Right ventricle myocardium inferior (tissue), 1 donor: ENCODE data around the gene LRIG2. TPM values are rescaled to one million over a fixed set of nuclear protein-coding genes. Genes with fewer than 3 reads are reported as not detected.
A peak's percentile ranks its signal among the peaks of the same experiment; 100 is the strongest.

Experiments used
- ATAC-seq: fragments of 200-7000 bp; cut with Tn5 transposase; one replicate; pipeline ENCODE4 v1.9.1; 2020; ENCODE audit warnings: mild to moderate bottlenecking, moderate library complexity
- DNase-seq: peaks from one replicate; pipeline ENCODE4 v3.0.0; 2021; ENCODE audit errors: missing footprints
- intact Hi-C: fragments of 100-400 bp; cut with DNase I; formaldehyde crosslinking; loops from one replicate; pipeline ENCODE4 v1.11.0; 2022
- total RNA-seq: library from RNA; stranded (reverse); fragmentation: NEBNext Ultra II Directional; extraction: Animal tissue kit (Norgen Biotek cat#: 25700); gene quantifications from one replicate; pipeline ENCODE4 v1.2.1, GENCODE V29; 2021
- donor health status: DM: no; HTN: yes; CAD: no; lungs with severe emphysema.

The LRIG2 gene
- total RNA-seq, 1 donor from 2014 or later = 7.8 TPM

- peak; percentile 68 for ATAC-seq
- intact Hi-C loops = no loop called here
- DNase-seq = no peak
Observed at GRCh38 chr1:113109908-113110554, 37.0 kb downstream of the LRIG2 start.

- no peak for ATAC-seq
- intact Hi-C loops = no loop called here
Observed at GRCh38 chr1:113118266-113118665, 45.3 kb downstream of the LRIG2 start.

DNA sequence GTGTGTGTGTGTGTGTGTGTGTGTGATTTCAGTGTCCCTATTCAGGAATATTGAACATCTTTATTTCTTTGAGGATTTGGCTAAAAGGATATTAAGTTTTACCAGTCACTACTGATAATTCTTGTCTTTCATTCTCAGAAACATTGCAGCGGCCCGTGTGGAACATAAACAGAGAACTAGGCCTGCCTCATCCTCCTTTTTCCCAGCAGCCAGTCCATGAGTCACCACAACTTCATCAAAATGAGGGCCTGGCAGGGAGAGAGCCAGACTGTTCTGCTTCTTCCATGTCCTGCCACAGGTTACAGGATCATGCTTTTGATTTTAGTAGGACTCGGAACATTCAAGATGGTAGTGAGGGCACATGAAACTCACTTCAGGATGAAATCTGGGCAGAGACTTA is 50.7 kb downstream of the LRIG2 start:
- DNase-seq (no peak), ATAC-seq (no peak)
- intact Hi-C loops = no loop called here

More at GRCh38 chr1:113118266-113118665, 45.3 kb downstream of the LRIG2 start:
- no peak for DNase-seq

DNA sequence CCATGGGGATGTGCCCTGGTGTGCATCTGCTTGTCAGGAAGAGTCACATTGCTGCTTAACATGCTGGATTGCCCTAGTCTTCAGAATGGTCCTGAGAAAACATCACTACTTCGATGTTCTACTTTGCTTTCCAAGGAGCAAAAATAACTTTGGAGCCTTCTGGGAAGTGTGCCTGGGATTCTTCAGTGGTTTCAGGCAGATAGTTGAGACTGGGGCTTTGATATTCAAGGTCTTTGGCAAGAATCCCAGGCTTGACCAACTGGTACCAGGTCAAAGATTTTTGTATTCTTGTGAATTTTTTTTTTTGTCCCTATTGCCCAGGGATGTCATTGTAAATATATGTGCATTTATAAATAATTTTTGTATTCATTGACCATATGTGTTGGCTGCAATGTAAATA is 51.4 kb downstream of the LRIG2 start:
- intact Hi-C loops = no loop called here
- ATAC-seq = no peak
- no peak for DNase-seq

DNA sequence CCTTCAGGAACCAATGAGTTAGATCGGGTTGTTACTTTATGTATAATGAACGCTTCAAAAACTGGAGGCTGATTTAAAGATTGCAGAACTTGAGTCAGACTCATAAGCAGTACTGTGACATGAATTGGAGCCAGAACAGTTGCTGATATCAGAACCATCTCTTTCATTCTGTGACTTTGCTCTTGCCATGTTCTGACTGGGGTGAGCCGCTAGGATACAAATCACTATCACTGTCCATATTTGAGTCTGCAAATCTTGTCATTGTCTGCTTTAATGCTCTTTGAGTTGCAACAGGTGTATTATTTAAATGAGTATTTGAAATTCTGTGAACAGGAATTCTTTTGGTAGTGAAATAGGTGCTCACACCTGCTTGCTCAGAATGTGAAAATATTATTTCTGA is 52.5 kb downstream of the LRIG2 start:
- ATAC-seq = no peak
- no peak for DNase-seq
- intact Hi-C loops = no loop called here

DNA sequence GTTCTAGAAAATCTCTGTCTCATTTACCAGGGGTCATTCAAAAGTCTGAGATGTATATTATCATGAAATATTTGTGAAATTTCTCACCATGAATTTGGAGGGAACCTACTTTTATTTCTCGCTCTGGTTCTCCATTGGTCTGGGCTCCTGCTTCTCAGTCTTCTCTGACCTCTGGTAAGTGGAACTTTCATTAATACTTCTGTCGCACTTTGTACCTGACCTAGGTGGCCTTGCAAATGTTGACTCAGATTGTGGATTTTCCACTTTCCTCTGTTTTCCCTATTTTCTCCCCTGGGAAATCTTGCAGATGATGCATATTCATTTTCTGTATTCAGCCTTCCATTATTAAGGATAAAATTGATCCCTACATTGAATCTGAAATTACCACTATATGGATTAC is 53.2 kb downstream of the LRIG2 start:
- DNase-seq = no peak
- ATAC-seq = no peak
- intact Hi-C loops = no loop called here

DNA sequence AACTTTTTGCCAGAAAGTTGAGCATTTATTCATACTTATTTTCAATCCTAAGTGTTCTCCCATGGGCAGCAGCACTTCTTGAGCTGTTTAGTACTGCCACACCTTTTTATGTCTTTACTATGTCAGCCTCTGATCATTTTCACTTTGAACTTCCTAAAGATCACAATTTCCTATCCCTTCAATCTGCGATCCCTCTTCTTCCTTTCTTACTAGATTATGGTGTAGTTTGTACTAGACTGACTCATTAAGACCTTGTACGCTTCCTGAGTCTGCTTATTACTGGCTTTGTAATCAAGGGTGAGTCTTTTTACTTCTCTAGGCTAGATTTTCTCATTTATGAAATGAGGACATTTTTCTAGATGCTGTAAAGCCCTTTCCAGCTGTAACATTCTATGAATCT is 55.1 kb downstream of the LRIG2 start:
- DNase-seq = no peak
- intact Hi-C loops = no loop called here
- no peak for ATAC-seq

- no peak for DNase-seq
- intact Hi-C loops = no loop called here
- ATAC-seq = no peak
Observed at GRCh38 chr1:113129529-113130185, 56.7 kb downstream of the LRIG2 start.

DNA sequence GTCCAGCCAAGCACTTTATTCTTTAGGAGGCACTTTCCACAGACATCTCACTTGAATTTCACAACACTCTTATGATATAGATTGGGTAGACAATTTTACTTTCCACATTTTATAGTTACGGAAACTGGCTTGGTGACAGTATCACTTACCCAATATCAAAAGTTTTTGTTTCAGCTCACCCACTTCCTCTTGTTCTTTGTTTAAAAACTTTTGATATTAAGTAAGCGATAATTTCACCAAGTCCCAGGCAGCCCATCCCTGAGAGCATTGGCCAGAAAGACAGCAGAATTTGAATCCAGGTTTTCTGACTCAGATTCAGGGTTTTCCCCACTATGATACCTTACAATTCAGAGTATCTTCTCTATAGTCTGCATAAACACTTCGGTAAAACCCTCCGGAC is 60.0 kb downstream of the LRIG2 start:
- DNase-seq = no peak
- intact Hi-C loops = no loop called here
- ATAC-seq = no peak

- intact Hi-C loops = no loop called here
- DNase-seq (no peak), ATAC-seq (no peak)
Observed at GRCh38 chr1:113133759-113134158, 60.8 kb downstream of the LRIG2 start.

- DNase-seq (no peak), ATAC-seq (no peak)
- intact Hi-C loops = no loop called here
Observed at GRCh38 chr1:113135460-113135859, 62.5 kb downstream of the LRIG2 start.

DNA sequence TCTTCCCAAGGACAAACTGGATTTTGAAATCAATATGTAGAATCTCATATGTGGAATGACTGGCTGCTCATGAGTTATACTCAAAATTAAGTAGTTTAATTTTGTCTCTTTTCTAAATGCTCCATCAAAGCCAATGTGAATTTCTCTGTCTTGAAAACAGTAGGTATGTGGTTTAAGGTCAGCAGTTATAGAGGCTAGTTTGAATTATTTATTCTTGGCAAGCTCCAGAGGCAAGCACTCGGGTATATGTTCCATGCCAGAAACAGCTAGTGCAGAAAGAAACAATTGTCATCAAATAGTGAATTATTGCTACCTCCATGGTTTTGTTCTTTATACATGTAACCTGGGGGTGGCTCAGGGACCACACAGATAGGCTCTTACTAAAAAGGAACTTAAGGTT is 63.5 kb downstream of the LRIG2 start:
- intact Hi-C loops = no loop called here
- no peak for ATAC-seq
- DNase-seq = no peak

GRCh38 chr1:113137563-113137962 is 64.6 kb downstream of the LRIG2 start:
- DNase-seq (no peak), ATAC-seq (no peak)
- intact Hi-C loops = no loop called here

DNA sequence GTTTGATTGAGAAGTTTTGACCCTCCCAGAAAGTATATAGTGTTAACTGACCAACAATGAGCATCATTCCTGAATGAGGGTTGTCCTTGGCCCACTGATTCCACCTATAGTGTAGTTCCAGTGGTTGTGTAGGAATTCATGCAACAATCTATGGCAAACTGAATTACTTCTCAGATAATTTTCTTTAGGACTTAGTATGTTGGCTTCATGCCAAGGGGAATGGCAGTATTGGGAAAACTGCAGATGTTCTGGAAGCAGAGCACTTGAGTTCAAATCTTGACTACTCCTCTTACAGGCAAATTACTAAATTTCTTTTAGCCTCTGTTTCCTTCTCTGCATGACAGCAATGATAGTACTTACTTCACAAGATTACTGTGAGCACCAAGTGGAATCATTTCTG is 65.8 kb downstream of the LRIG2 start:
- ATAC-seq = no peak
- no peak for DNase-seq
- intact Hi-C loops = loop anchor here (2.0 kb wide), 1 partner anchor 314 kb away; no protein-coding TSS in a partner anchor

GRCh38 chr1:113140176-113140575 is 67.2 kb downstream of the LRIG2 start:
- no peak for ATAC-seq
- intact Hi-C loops = loop anchor here (2.0 kb wide), 2 partner anchors 251 to 537 kb away; partner anchors contain the start of gene MAGI3
- no peak for DNase-seq

DNA sequence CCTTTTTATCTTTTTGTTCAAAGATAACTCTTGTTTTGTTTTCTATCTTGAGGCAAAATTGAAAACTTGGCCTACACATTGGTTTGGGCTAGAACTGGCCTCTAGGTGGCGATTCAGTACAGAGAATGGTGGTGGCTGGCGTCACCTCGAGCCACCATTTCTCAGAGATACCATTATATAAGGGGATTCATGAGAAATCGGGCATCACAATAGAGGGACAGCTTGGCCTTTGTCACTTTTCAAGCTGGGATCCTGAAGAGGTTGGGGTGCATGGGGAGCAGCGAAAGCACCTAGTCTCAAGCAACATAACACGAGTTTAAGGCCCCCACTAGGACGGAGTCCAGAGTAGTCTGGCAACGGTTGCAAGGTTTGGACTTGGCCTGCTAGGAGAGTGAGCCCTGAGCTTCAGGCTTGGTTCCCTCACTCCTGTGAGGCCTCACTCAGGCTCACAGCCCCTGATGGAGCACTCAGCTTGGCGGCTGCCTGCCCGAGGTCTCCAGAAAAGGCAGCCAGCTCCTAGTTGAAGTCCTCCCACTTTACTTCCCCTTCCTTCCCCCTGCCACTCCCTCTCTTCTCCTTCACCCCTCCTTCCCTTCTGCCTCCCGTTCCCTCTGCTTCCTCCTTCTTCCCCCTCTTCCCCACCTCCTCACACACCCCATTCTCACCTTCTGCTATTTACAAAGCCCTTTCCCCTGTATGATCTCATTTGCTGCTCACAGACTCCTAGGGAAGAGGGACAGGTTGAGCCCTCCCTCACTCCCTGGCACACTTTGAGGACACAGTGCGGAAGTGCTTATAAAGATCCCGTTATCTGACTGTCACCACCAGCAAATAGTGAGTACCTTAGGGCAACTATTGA is 67.8 kb downstream of the LRIG2 start:
- DNase-seq = no peak

GRCh38 chr1:113141650-113142473 is 68.9 kb downstream of the LRIG2 start:
- DNase-seq (no peak), ATAC-seq (no peak)
- intact Hi-C loops = loop anchor here (2.0 kb wide), 2 partner anchors 249 to 535 kb away; partner anchors contain the start of gene MAGI3

More for the DNA sequence above, 67.8 kb downstream of the LRIG2 start:
- intact Hi-C loops = loop anchor here (2.0 kb wide), 2 partner anchors 250 to 536 kb away; partner anchors contain the start of gene MAGI3
- ATAC-seq = peak; percentile 90

- ATAC-seq (no peak), DNase-seq (no peak)
- intact Hi-C loops = no loop called here
Observed at GRCh38 chr1:113142791-113143190, 69.8 kb downstream of the LRIG2 start.
